H1 (cell line): ENCODE results near the gene MED29. TPM values are rescaled to one million over a fixed set of nuclear protein-coding genes. Genes with fewer than 3 reads are reported as not detected.

Source experiments
- CBX5 ChIP-seq: fragments of 300-800, 300-1000 bp; sonication (generic); IDR thresholded peaks from 2 replicates; pipeline ENCODE4 v1.7.1; 2016; ENCODE audit warnings: antibody characterized with exemption, low read length, low read depth
- PHF8 ChIP-seq: fragments of 200-600 bp; sonication (generic); conservative IDR thresholded peaks from 2 replicates; pipeline ENCODE4 v1.7.1; 2012; ENCODE audit warnings: low read depth, mild to moderate bottlenecking, inconsistent platforms, low read length, moderate library complexity
- polyA plus RNA-seq, 7 experiments: library from polyadenylated mRNA; depleted of rRNA in 3 of 7; stranded (reverse) in 5 of 7; unstranded in 2 of 7; fragments of >200 nt in 5 of 7; fragments of 200-250 nt in 2 of 7; gene quantifications; 1 replicate in 5 of 7; 2 replicates in 1 of 7; 4 replicates in 1 of 7; pipeline versions ENCODE4 v1.2.1 to v1.2.3, GENCODE V29; 2011 to 2013; ENCODE audit warnings: missing spikeins in 2 of 7, mixed read lengths in 2 of 7
- total RNA-seq: library from RNA; stranded (reverse); fragmentation: NEBNext Ultra II Directional; extraction: Animal tissue kit (Norgen Biotek cat#: 25700); gene quantifications from 2 replicates; pipeline ENCODE4 v1.2.1, GENCODE V29; 2021
- TF ChIP-seq, protein P1 (sequence below): IDR thresholded peaks from 2 replicates; pipeline ENCODE4 v1.6.1; 2012; ENCODE audit warnings: low read length, inconsistent platforms
- TF ChIP-seq, protein P2 (sequence below): IDR thresholded peaks from 2 replicates; pipeline ENCODE4 v1.6.1; 2011; ENCODE audit warnings: low read length, improper control_type of control experiment

The MED29 gene
- total and polyA plus RNA-seq, 2 of the 8 experiments (the other 6 are each of a cell fraction or from before 2014, with no cell fraction given), result 31.1 to 52.5 TPM

DNA sequence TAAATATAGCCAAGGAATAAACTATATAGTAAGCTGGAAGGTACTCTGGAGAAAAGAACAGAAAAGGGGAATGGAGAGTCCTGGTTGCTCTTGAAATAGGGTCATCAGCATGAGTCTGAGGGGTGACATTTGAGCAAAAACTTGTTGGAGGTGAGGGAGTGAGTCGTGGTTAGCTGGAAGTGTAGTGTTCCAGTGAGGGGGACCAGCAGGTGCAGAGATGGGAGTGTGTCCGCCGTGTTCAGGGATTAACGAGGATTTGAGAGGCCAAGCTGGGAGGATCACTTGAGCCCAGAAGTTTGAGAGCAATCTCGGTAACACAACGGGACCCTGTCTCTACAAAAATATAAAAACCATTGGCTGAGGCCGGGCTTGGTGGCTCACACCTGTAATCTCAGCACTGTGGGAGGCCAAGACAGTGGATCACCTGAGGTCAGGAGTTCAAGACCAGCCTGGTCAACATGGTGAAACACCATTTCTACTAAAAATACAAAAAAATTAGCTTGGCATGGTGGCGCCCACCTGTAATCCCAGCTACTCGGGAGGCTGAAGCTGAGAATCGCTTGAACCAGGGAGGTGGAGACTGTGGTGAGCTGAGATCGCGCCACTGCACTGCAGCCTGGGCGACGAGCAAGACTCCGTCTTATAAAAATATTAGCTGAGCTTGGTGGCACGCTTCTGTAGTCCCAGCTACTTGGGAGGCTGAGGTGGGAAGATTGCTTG is 55.3 kb downstream of the MED29 start (continued):
- TF ChIP-seq, protein P1, sequence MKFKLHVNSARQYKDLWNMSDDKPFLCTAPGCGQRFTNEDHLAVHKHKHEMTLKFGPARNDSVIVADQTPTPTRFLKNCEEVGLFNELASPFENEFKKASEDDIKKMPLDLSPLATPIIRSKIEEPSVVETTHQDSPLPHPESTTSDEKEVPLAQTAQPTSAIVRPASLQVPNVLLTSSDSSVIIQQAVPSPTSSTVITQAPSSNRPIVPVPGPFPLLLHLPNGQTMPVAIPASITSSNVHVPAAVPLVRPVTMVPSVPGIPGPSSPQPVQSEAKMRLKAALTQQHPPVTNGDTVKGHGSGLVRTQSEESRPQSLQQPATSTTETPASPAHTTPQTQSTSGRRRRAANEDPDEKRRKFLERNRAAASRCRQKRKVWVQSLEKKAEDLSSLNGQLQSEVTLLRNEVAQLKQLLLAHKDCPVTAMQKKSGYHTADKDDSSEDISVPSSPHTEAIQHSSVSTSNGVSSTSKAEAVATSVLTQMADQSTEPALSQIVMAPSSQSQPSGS, result no peak
- no peak for TF ChIP-seq CBX5
- no peak for TF ChIP-seq PHF8
- TF ChIP-seq, protein P2, sequence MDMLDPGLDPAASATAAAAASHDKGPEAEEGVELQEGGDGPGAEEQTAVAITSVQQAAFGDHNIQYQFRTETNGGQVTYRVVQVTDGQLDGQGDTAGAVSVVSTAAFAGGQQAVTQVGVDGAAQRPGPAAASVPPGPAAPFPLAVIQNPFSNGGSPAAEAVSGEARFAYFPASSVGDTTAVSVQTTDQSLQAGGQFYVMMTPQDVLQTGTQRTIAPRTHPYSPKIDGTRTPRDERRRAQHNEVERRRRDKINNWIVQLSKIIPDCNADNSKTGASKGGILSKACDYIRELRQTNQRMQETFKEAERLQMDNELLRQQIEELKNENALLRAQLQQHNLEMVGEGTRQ, result no peak
